Erythroblast (primary cell): ENCODE data around the gene RRP1.

ENCODE experiments used
- GATA1 ChIP-seq: IDR thresholded peaks from 2 replicates; pipeline ENCODE4 v1.6.1; 2011; ENCODE audit warnings: low read depth, mild to moderate bottlenecking, control low read depth, low read length, moderate library complexity
- POLR2A ChIP-seq: IDR thresholded peaks from 2 replicates; pipeline ENCODE4 v1.6.1; 2011; ENCODE audit warnings: mild to moderate bottlenecking, low read length

- TF ChIP-seq POLR2A (no peak), GATA1 (no peak)
Measured at GRCh38 chr21:43758811-43759210, 30.6 kb upstream of the RRP1 start.
